HepG2 (cell line): ENCODE data around the gene MAP3K9. TPM values are rescaled to one million over a fixed set of nuclear protein-coding genes. Genes with fewer than 3 reads are reported as not detected.

Experiments
- ATAC-seq: fragments of 200-7000 bp; cut with Tn5 transposase; 3 replicates; pipeline ENCODE4 v1.9.1; 2020; ENCODE audit warnings: mild to moderate bottlenecking, moderate library complexity
- BruUV-seq: library from RNA; stranded (reverse); fragments of 400-500 nt; replicated peaks from 2 replicates; lab custom pipeline; 2021; lab: Mats Ljungman, UMichigan
- CTCF ChIA-PET: fragments of 300-600 bp; formaldehyde crosslinking; extraction: SDS; loops from one replicate; lab custom pipeline; 2021; ENCODE audit warnings: low total read pairs, inconsistent platforms, low intra/inter-chr PET ratio; lab: Yijun Ruan, JAX
- POLR2A ChIA-PET: fragments of 350-600 bp; sonication (Branson Sonifier 250); formaldehyde crosslinking; loops from one replicate; lab custom pipeline; 2020; ENCODE audit warnings: antibody characterized with exemption, inconsistent platforms; lab: Yijun Ruan, JAX
- DNase-seq: peaks from one replicate; pipeline ENCODE4 v3.0.0-alpha.2; 2015; ENCODE audit warnings: low spot score
- FAIRE-seq: peaks from 3 replicates; lab custom pipeline; 2011; peaks lifted over from hg19 to GRCh38; lab: Jason Lieb, UNC
- H2AFZ ChIP-seq: one replicate; pipeline ENCODE4 v1.6.1; 2011; ENCODE audit warnings: low read length, inconsistent platforms
- H3K27ac ChIP-seq: fragments of 300-600 bp; 3 replicates; pipeline ENCODE4 v1.8.0; 2011; ENCODE audit warnings: mixed run types, mild to moderate bottlenecking, mixed read lengths, low read length, inconsistent platforms; ENCODE audit not compliant: insufficient read depth; ENCODE audit errors: extremely low read length
- H3K27me3 ChIP-seq, 2 experiments: fragments of 200-600 bp in 1 of 2; 2 replicates in 1 of 2; 3 replicates in 1 of 2; pipeline versions ENCODE4 v1.6.0 to v1.8.0; 2011; ENCODE audit warnings: low read length in 2 of 2, mild to moderate bottlenecking in 2 of 2, moderate library complexity in 2 of 2, inconsistent platforms in 1 of 2; ENCODE audit not compliant: insufficient read depth in 2 of 2, control insufficient read depth in 1 of 2
- H3K36me3 ChIP-seq, 2 experiments: fragments of 200-600 bp in 1 of 2; replicated peaks in 1 of 2; 2 replicates in 1 of 2; 3 replicates in 1 of 2; pipeline versions ENCODE4 v1.5.1 to v1.8.0; 2011; ENCODE audit warnings: low read length in 2 of 2, inconsistent platforms in 1 of 2; ENCODE audit not compliant: insufficient read depth in 2 of 2, control insufficient read depth in 1 of 2
- H3K4me1 ChIP-seq: 2 replicates; pipeline ENCODE4 v1.5.1; 2012; ENCODE audit warnings: low read length, inconsistent platforms; ENCODE audit not compliant: insufficient read depth
- H3K4me2 ChIP-seq: 2 replicates; pipeline ENCODE4 v1.6.0; 2011; ENCODE audit warnings: low read depth, low read length, inconsistent platforms
- H3K4me3 ChIP-seq, 3 experiments: fragments of 200-600 bp in 1 of 3; sonication (generic), shearing (Covaris generic) in 1 of 3; replicated peaks in 1 of 3; 2 replicates each; pipeline ENCODE4 v1.5.1; 2011 to 2016; ENCODE audit warnings: low read length in 3 of 3, inconsistent platforms in 2 of 3, low read depth in 2 of 3, mild to moderate bottlenecking in 2 of 3, control low read depth in 1 of 3, mixed read lengths in 1 of 3; ENCODE audit not compliant: insufficient read depth in 1 of 3
- H3K79me2 ChIP-seq: one replicate; pipeline ENCODE4 v1.6.1; 2011; ENCODE audit warnings: low read length, inconsistent platforms; ENCODE audit not compliant: insufficient read depth
- H3K9ac ChIP-seq: 2 replicates; pipeline ENCODE4 v1.6.0; 2011; ENCODE audit warnings: mild to moderate bottlenecking, low read depth, low read length, inconsistent platforms; ENCODE audit not compliant: insufficient read depth
- H3K9me3 ChIP-seq: 2 replicates; pipeline ENCODE4 v1.5.1; 2012; ENCODE audit warnings: mild to moderate bottlenecking, low read length
- H4K20me1 ChIP-seq: 2 replicates; pipeline ENCODE4 v1.6.0; 2011; ENCODE audit warnings: inconsistent platforms, mild to moderate bottlenecking, low read length, moderate library complexity; ENCODE audit not compliant: insufficient read depth
- ARNT ChIP-seq: fragments of 450-650 bp; IDR thresholded peaks from 2 replicates; pipeline ENCODE4 v1.6.1; 2017
- ATRX ChIP-seq: sonication (generic); formaldehyde crosslinking; IDR thresholded peaks from 2 replicates; pipeline ENCODE4 v1.4.0; 2020; ENCODE audit warnings: missing genetic modification reagents, borderline replicate concordance
- BCLAF1 ChIP-seq: fragments of 450-650 bp; IDR thresholded peaks from 2 replicates; pipeline ENCODE4 v1.6.1; 2017; ENCODE audit warnings: mild to moderate bottlenecking
- SALL1 ChIP-seq: sonication (generic); formaldehyde crosslinking; IDR thresholded peaks from 2 replicates; pipeline ENCODE4 v1.8.0; 2022; ENCODE audit warnings: mild to moderate bottlenecking, missing genetic modification reagents
- ZNF782 ChIP-seq: sonication (generic); formaldehyde crosslinking; IDR thresholded peaks from 2 replicates; pipeline ENCODE4 v1.4.0; 2020; ENCODE audit warnings: missing genetic modification reagents, mild to moderate bottlenecking, borderline replicate concordance
- WGBS: methylation state at CpG from one replicate; pipeline ENCODE4 v1.1.6; 2017; ENCODE audit warnings: low lambda C conversion rate; 5-methylcytosine and 5-hydroxymethylcytosine counted together
- in situ Hi-C: cut with HindIII; loops from 2 replicates; pipeline ENCODE4 v1.10.0; 2017; ENCODE audit warnings: low pct_unique_long_range_greater_than_20kb; ENCODE audit not compliant: extremely low pct_ligation_motif_present
- intact Hi-C: fragments of 100-400 bp; cut with micrococcal nuclease; formaldehyde crosslinking; loops from one replicate; pipeline ENCODE4 v1.10.0; 2022; ENCODE audit not compliant: unreplicated experiment
- polyA plus RNA-seq, 8 experiments: library from polyadenylated mRNA; depleted of rRNA in 3 of 8; stranded (reverse) in 7 of 8; unstranded in 1 of 8; fragments of >200 nt; fragmentation: Illumina TruSeq in 4 of 8; extraction: Trizol in 4 of 8; gene quantifications; 2 replicates each; pipeline versions ENCODE4 v1.2.1 to v1.2.3, GENCODE V29; 2011 to 2016; ENCODE audit warnings: low read depth in 4 of 8, missing spikeins in 1 of 8, mixed read lengths in 1 of 8; ENCODE audit not compliant: insufficient read depth in 1 of 8
- total RNA-seq, 5 experiments: library from RNA; depleted of rRNA; stranded (reverse); fragments of >200 nt; fragmentation: Illumina TruSeq; extraction: Trizol; gene quantifications; 2 replicates each; pipeline ENCODE4 v1.2.3, GENCODE V29; 2016; ENCODE audit warnings: low read depth in 1 of 5

MAP3K9 gene
- total and polyA plus RNA-seq, 2 of the 13 experiments (the other 11 are each of a cell fraction or from before 2014, with no cell fraction given): 4.3 to 4.5 TPM

GRCh38 chr14:70833884-70834283 is 24.6 kb upstream of the MAP3K9 start:
- WGBS: 85% methylated on average over 5 of the region's 5 CpGs
- Histone ChIP-seq H3K9me3 (no peaks in the 10 kb centered on the region), H3K4me1 (peaks cover 5% of the 10 kb centered on the region), H3K4me3 (no peak overlapping the region), H3K27me3 (peaks cover 0 to 3% of the 10 kb centered on the region in 2 experiments; a peak in 2 of 5 replicates), H3K36me3 (no peaks in the 10 kb centered on the region), H4K20me1 (no peaks in the 10 kb centered on the region), H2AFZ (no peak overlapping the region), H3K79me2 (no peaks in the 10 kb centered on the region), H3K4me2 (no peak overlapping the region), H3K27ac (no peak overlapping the region), H3K9ac (no peak overlapping the region)
- DNase-seq: no peak
- intact Hi-C loops: no loop called here
- ChIA-PET POLR2A (no interaction called here), CTCF (no interaction called here)
- TF ChIP-seq ARNT (no peak), BCLAF1 (no peak)
- in situ Hi-C loops: no loop called here
- BruUV-seq: no TSS peak
- no peak for FAIRE-seq
- no peak for ATAC-seq

GRCh38 chr14:70832561-70833305 is 23.4 kb upstream of the MAP3K9 start:
- ChIA-PET POLR2A (no interaction called here), CTCF (no interaction called here)
- intact Hi-C loops (no loop called here), in situ Hi-C loops (no loop called here)
- ATAC-seq (no peak), FAIRE-seq (no peak), DNase-seq (no peak)
- 63% methylated on average over 16 of the region's 16 CpGs for WGBS
- no peaks in the 10 kb centered on the region for H4K20me1 ChIP-seq
- no peak overlapping the region for H2AFZ ChIP-seq
- no peak overlapping the region for H3K4me2 ChIP-seq
- peaks cover 6% of the 10 kb centered on the region for H3K4me1 ChIP-seq
- no peak overlapping the region for H3K27ac ChIP-seq
- no peak overlapping the region for H3K4me3 ChIP-seq
- no peak overlapping the region for H3K9ac ChIP-seq
- TF ChIP-seq SALL1 (CRISPR knock-in tag) (no peak), ATRX (CRISPR knock-in tag) (no peak), ZNF782 (CRISPR knock-in tag) (no peak)
- BruUV-seq: no TSS peak
- no peaks in the 10 kb centered on the region for H3K36me3 ChIP-seq
- H3K27me3 ChIP-seq: peaks cover 0 to 3% of the 10 kb centered on the region in 2 experiments; a peak in 2 of 5 replicates
- no peaks in the 10 kb centered on the region for H3K9me3 ChIP-seq
- no peaks in the 10 kb centered on the region for H3K79me2 ChIP-seq
